Psoas muscle (tissue), 8 donors: ENCODE measurements around the gene CPSF7. TPM values are rescaled to one million over a fixed set of nuclear protein-coding genes. Genes with fewer than 3 reads are reported as not detected.
A peak's percentile ranks its signal among the peaks of the same experiment; 100 is the strongest.

Source experiments
- ATAC-seq, 4 donors: fragments of 200-7000 bp; cut with Tn5 transposase; one replicate each; pipeline ENCODE4 v1.9.1; 2020; ENCODE audit warnings: moderate library complexity in 3 of 4, mild to moderate bottlenecking in 2 of 4
- DNase-seq, 2 donors: peaks; one replicate each; pipeline ENCODE4 v3.0.0-alpha.2; 2020
- H3K27ac ChIP-seq: fragments of 200-600 bp; one replicate; pipeline ENCODE4 v1.8.0; 2022
- H3K27me3 ChIP-seq, 3 donors: fragments of 200-600 bp in 1 of 3; one replicate each; pipeline versions ENCODE4 v1.6.1 to v1.8.0; 2013 to 2022; ENCODE audit warnings: low read length in 2 of 3, mild to moderate bottlenecking in 2 of 3, moderate library complexity in 1 of 3; ENCODE audit not compliant: insufficient read depth in 3 of 3
- H3K36me3 ChIP-seq, 2 donors: fragments of 200-600 bp in 1 of 2; one replicate each; pipeline versions ENCODE4 v1.6.1 to v1.8.0; 2013 to 2022; ENCODE audit warnings: low read depth in 1 of 2, mild to moderate bottlenecking in 1 of 2, moderate library complexity in 1 of 2; ENCODE audit not compliant: insufficient read depth in 1 of 2
- H3K4me1 ChIP-seq: fragments of 200-600 bp; one replicate; pipeline ENCODE4 v1.8.0; 2022
- H3K4me3 ChIP-seq: fragments of 200-600 bp; one replicate; pipeline ENCODE4 v1.8.0; 2022; ENCODE audit warnings: mild to moderate bottlenecking
- H3K9me3 ChIP-seq: fragments of 200-600 bp; one replicate; pipeline ENCODE4 v1.8.0; 2022
- CTCF ChIP-seq: fragments of 200-600 bp; IDR thresholded peaks from one replicate; pipeline ENCODE4 v1.8.0; 2022; ENCODE audit warnings: antibody characterized with exemption
- WGBS, 3 donors: extraction: QIAGEN DNeasy Blood & Tissue Kit; methylation state at CpG; one replicate each; pipeline versions ENCODE4 v1.1.6 to v1.1.7; 2013; 5-methylcytosine and 5-hydroxymethylcytosine counted together
- intact Hi-C, 2 donors: fragments of 100-400 bp; cut with DNase I; formaldehyde crosslinking; loops; one replicate each; pipeline versions ENCODE4 v1.11.0 to v1.14.2; 2022
- polyA plus RNA-seq, 3 donors: library from polyadenylated mRNA; stranded (reverse); fragments of 200-250 nt; gene quantifications; one replicate each; pipeline ENCODE4 v1.2.3, GENCODE V29; 2013
- total RNA-seq, 4 donors: library from RNA; stranded (reverse); fragmentation: NEBNext Ultra II Directional in 2 of 4; extraction: Animal tissue kit (Norgen Biotek cat#: 25700) in 2 of 4; gene quantifications; one replicate each; pipeline versions ENCODE4 v1.2.1 to v1.2.4, GENCODE V29; 2021 to 2023
- donor health status: healthy with polysubstance abuse.
- donor health status: DM: no; HTN: no; CAD: no; lungs with moderate emphysema.
- donor health status: Bipolar disorder and iron deficiency.
- donor health status: healthy.
- donor health status: DM: yes; HTN: yes; CAD: no.
- donor health status: DM: no; HTN: no; CAD: no.
- donor health status: DM: no; HTN: no; CAD: no.
- donor health status: DM: yes; HTN: yes; CAD: no.

Gene CPSF7
- total and polyA plus RNA-seq, 7 donors, result 28.2 to 66.2 (median 51.1) TPM

DNA sequence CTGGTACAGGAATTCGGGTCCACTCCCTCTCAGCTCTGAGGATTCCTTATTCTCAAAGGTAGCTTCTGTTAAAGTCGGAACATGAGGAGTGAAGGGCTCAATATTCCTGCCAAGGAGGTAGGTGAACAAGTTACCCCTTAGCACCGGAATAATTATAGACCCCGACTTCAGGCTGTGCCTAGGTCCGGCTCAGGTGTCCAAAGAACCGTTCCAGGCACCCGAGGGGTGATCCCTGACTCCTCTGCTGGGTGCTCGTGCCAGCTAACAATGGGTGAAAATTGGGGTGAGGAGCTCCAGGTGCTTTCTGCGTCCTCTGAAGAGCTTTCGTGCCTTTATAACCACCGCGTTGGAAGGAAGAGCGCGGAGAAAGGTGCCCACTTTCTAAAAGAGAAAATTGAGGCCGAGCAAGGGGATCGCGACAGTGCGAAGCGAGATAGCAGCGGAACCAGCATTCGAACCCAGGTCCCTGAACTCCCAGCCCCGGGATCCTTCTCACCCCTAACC lies 68.5 kb downstream of the CPSF7 start:
- H3K27ac ChIP-seq, result peak overlapping the region; percentile 99
- H3K4me1 ChIP-seq, result peaks cover 22% of the 10 kb centered on the region
- intact Hi-C loops, result no loop called here
- no peaks in the 10 kb centered on the region for H3K9me3 ChIP-seq
- TF ChIP-seq CTCF, result no peak
- 2 to 3% (median 3%) methylated on average over 22 of the region's 22 CpGs for WGBS, 3 donors
- peaks cover 0 to 33% of the 10 kb centered on the region in 2 donors for H3K36me3 ChIP-seq
- peak overlapping the region; percentile 83 for H3K4me3 ChIP-seq
- ATAC-seq (peak; percentile 3 to 31 (median 4)), DNase-seq (no peak)
- no peaks in the 10 kb centered on the region for H3K27me3 ChIP-seq

GRCh38 chr11:61359516-61359915 lies 70.3 kb downstream of the CPSF7 start:
- DNase-seq, result no peak
- peaks cover 22% of the 10 kb centered on the region for H3K4me1 ChIP-seq

DNA sequence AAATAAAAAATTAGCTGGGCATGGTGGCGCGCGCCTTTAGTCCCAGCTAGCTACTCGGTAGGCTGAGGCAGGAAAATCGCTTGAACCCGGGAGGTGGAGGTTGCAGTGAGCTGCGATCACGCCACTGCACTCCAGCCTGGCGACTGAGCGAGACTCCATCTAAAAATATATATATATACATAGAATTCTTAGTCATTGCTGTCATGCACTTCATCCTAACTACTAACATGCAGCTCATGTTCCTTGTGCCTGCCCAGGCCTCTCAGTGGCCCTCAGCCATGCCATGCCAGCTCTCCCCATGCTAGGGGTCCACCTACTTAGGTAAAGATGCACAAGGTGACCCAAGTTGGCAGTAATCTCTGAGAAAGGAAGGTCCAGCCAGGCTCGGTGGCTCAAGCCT lies 71.2 kb downstream of the CPSF7 start:
- intact Hi-C loops, result no loop called here
- TF ChIP-seq CTCF, result no peak
- H3K9me3 ChIP-seq, result no peaks in the 10 kb centered on the region
- DNase-seq (no peak), ATAC-seq (no peak)
- H3K4me3 ChIP-seq, result no peak overlapping the region
- peaks cover 20% of the 10 kb centered on the region for H3K4me1 ChIP-seq
- H3K27ac ChIP-seq, result no peak overlapping the region
- 95 to 96% (median 96%) methylated on average over 11 of the region's 11 CpGs for whole genome bisulfite sequencing, 3 donors
- H3K36me3 ChIP-seq, result peaks cover 0 to 20% of the 10 kb centered on the region in 2 donors
- H3K27me3 ChIP-seq, result no peaks in the 10 kb centered on the region

More at GRCh38 chr11:61359516-61359915, 70.3 kb downstream of the CPSF7 start:
- intact Hi-C loops, result no loop called here
- Histone ChIP-seq H3K36me3 (peaks cover 0 to 22% of the 10 kb centered on the region in 2 donors), H3K27ac (peak overlapping the region; percentile 99), H3K27me3 (no peaks in the 10 kb centered on the region), H3K9me3 (no peaks in the 10 kb centered on the region), H3K4me3 (no peak overlapping the region)
- ATAC-seq, result no peak
- no peak for TF ChIP-seq CTCF
- 83 to 86% (median 85%) methylated on average over 6 of the region's 6 CpGs for WGBS, 3 donors

- Histone ChIP-seq H3K4me1 (peaks cover 13% of the 10 kb centered on the region), H3K4me3 (no peak overlapping the region), H3K36me3 (peaks cover 0 to 26% of the 10 kb centered on the region in 2 donors), H3K9me3 (no peaks in the 10 kb centered on the region), H3K27me3 (no peaks in the 10 kb centered on the region), H3K27ac (no peak overlapping the region)
- intact Hi-C loops, result no loop called here
- ATAC-seq (no peak), DNase-seq (no peak)
- no peak for TF ChIP-seq CTCF
- 94 to 99% (median 97%) methylated on average over 6 of the region's 6 CpGs for WGBS, 3 donors
Observed at GRCh38 chr11:61357894-61358239, 71.9 kb downstream of the CPSF7 start.

GRCh38 chr11:61357233-61357893 lies 72.4 kb downstream of the CPSF7 start:
- Histone ChIP-seq H3K9me3 (no peaks in the 10 kb centered on the region), H3K4me1 (peaks cover 11% of the 10 kb centered on the region), H3K27me3 (no peaks in the 10 kb centered on the region), H3K27ac (no peak overlapping the region), H3K4me3 (no peak overlapping the region), H3K36me3 (peaks cover 0 to 31% of the 10 kb centered on the region in 2 donors)
- intact Hi-C loops, result no loop called here
- no peak for ATAC-seq
- no peak for TF ChIP-seq CTCF
- no peak for DNase-seq
- 89 to 91% (median 91%) methylated on average over 9 of the region's 9 CpGs for WGBS, 3 donors
